Superior temporal gyrus (tissue), 1 donor: ENCODE results near the gene MTARC2.

Experiments used
- DNase-seq: peaks from one replicate; pipeline ENCODE4 v3.0.0-alpha.2; 2016; ENCODE audit errors: extremely low spot score

Gene MTARC2

GRCh38 chr1:220827445-220828178 lies 79.5 kb downstream of the MTARC2 start:
- no peak for DNase-seq

GRCh38 chr1:220828179-220828490 lies 80.0 kb downstream of the MTARC2 start:
- DNase-seq, result no peak

DNA sequence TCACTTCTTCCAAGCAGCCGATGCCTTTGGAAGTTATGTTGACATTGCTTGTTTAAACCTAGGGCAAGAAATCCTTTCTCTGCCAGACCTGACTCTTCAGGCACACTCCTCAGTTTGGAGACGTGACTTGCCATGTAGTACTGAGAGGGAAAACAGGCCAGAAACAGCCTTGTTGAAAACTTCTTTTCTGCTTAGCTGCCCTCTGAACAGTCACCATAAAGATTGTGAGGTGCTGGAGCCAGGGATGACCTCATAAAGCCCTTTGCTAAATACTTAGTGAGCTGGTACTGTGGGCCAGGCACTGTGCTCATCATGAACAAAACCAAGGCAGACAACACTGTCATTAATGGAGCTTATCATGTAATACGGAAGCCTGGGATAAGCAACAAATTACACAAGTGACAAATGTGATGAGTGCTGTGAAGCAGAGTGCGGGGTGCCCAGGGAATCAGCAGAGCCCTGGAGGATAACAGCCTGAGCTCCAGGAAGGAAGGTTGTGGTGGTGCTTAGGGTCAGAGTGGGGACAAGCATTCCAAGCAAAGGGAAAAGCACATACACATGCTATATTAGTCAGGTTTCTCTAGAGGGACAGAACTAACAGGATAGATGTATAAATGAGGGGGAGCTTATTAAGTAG lies 80.9 kb downstream of the MTARC2 start:
- no peak for DNase-seq

GRCh38 chr1:220833436-220833835 lies 85.3 kb downstream of the MTARC2 start:
- no peak for DNase-seq
